NCI-H345 treated with DMSO at 0.1 percent for 48 hours (cell line): ENCODE data around the gene CCDC92.

Experiments used
- DNase-seq: peaks from one replicate; lab custom pipeline; 2025; ENCODE audit not compliant: unreplicated experiment; lab: John Stamatoyannopoulos, UW

Gene CCDC92

GRCh38 chr12:123937707-123938591 is 34.7 kb downstream of the CCDC92 start:
- no peak for DNase-seq

- DNase-seq = no peak
Observed at GRCh38 chr12:123936956-123937706, 35.5 kb downstream of the CCDC92 start.

- no peak for DNase-seq
Observed at GRCh38 chr12:123936471-123936870, 36.2 kb downstream of the CCDC92 start.

- no peak for DNase-seq
Observed at GRCh38 chr12:123935956-123936355, 36.7 kb downstream of the CCDC92 start.

GRCh38 chr12:123934829-123935228 is 37.8 kb downstream of the CCDC92 start:
- no peak for DNase-seq

- no peak for DNase-seq
Observed at GRCh38 chr12:123934016-123934620, 38.5 kb downstream of the CCDC92 start.

- DNase-seq = no peak
Observed at GRCh38 chr12:123933214-123933613, 39.4 kb downstream of the CCDC92 start.

GRCh38 chr12:123931686-123932321 is 40.8 kb downstream of the CCDC92 start:
- DNase-seq = no peak

GRCh38 chr12:123929946-123930583 is 42.6 kb downstream of the CCDC92 start:
- no peak for DNase-seq

GRCh38 chr12:123928897-123929296 is 43.7 kb downstream of the CCDC92 start:
- DNase-seq = no peak

GRCh38 chr12:123928274-123928865 is 44.3 kb downstream of the CCDC92 start:
- no peak for DNase-seq

GRCh38 chr12:123924539-123924938 is 48.1 kb downstream of the CCDC92 start:
- no peak for DNase-seq

- DNase-seq = no peak
Observed at GRCh38 chr12:123923927-123924326, 48.7 kb downstream of the CCDC92 start.

GRCh38 chr12:123923038-123923437 is 49.6 kb downstream of the CCDC92 start:
- no peak for DNase-seq

- no peak for DNase-seq
Observed at GRCh38 chr12:123919980-123920360, 52.7 kb downstream of the CCDC92 start.

- no peak for DNase-seq
Observed at GRCh38 chr12:123917337-123917850, 55.2 kb downstream of the CCDC92 start.

- no peak for DNase-seq
Observed at GRCh38 chr12:123916729-123917128, 55.9 kb downstream of the CCDC92 start.

GRCh38 chr12:123914726-123915333 is 57.8 kb downstream of the CCDC92 start:
- no peak for DNase-seq

- DNase-seq = no peak
Observed at GRCh38 chr12:123912415-123913380, 59.9 kb downstream of the CCDC92 start.
